Measurements from ENCODE around the gene TNFRSF14. TPM values are rescaled to one million over a fixed set of nuclear protein-coding genes. Genes with fewer than 3 reads are reported as not detected.
A peak's percentile ranks its signal among the peaks of the same experiment; 100 is the strongest.

Gene TNFRSF14
- total RNA-seq, 1 experiment from 2014 or later = 0.57 TPM

- Histone ChIP-seq H4K8ac (replicated peaks; ENCODE audit: insufficient read length, low read depth, low read length) (no peak overlapping the region), H4K5ac (ENCODE audit: insufficient read length, low read depth, low read length) (no peak overlapping the region), H3K4me1 (ENCODE audit: insufficient read depth, low read length) (no peaks in the 10 kb centered on the region), H2BK120ac (ENCODE audit: low read depth, low read length, poor library complexity, severe bottlenecking) (no peak overlapping the region), H3K23me2 (ENCODE audit: insufficient read length, low read depth, low read length, poor library complexity, severe bottlenecking) (no peaks in the 10 kb centered on the region), H4K91ac (ENCODE audit: insufficient read length, low read depth, low read length) (no peak overlapping the region), H3K14ac (ENCODE audit: insufficient read depth, low read length) (no peak overlapping the region), H2BK15ac (ENCODE audit: low read depth, low read length) (no peak overlapping the region), H3K27ac (ENCODE audit: insufficient read length, low read depth, low read length) (no peak overlapping the region), H2BK12ac (ENCODE audit: insufficient read length, low read depth, low read length) (no peak overlapping the region), H3K18ac (ENCODE audit: insufficient read length, low read depth, low read length) (no peak overlapping the region), H3K4ac (ENCODE audit: low read depth, low read length) (no peak overlapping the region), H3K27me3 (ENCODE audit: insufficient read depth, low read length) (no peaks in the 10 kb centered on the region), H3K23ac (ENCODE audit: insufficient read length, low read depth, low read length) (no peak overlapping the region), H3K9ac (ENCODE audit: extremely low read depth, insufficient read length, low read length) (no peak overlapping the region), H2AFZ (ENCODE audit: low read length) (no peak overlapping the region), H3K79me2 (ENCODE audit: insufficient read depth, low read length) (no peaks in the 10 kb centered on the region), H2BK5ac (ENCODE audit: insufficient read length, low read length) (no peak overlapping the region), H3K9me3 (ENCODE audit: control insufficient read depth, low read depth, low read length) (no peaks in the 10 kb centered on the region), H3K56ac (ENCODE audit: insufficient read length, low read depth, low read length) (no peak overlapping the region), H3K79me1 (ENCODE audit: insufficient read depth, low read depth, low read length, poor library complexity, severe bottlenecking) (no peaks in the 10 kb centered on the region), H4K20me1 (ENCODE audit: control insufficient read depth, insufficient read depth, insufficient read length) (no peaks in the 10 kb centered on the region), H2BK20ac (ENCODE audit: low read depth, low read length, poor library complexity, severe bottlenecking) (no peak overlapping the region), H2AK5ac (ENCODE audit: insufficient read length, low read length) (no peak overlapping the region), H3T11ph (ENCODE audit: low read length) (no peak overlapping the region), H3K4me2 (ENCODE audit: insufficient read depth, insufficient read length, low read length) (no peak overlapping the region)
- peak; percentile 19 for DNase-seq
- no peak for TF ChIP-seq CTCF (conservative IDR thresholded peaks at IDR 0.05)
- H3K36me3 Mint-ChIP-seq (ENCODE audit: insufficient read depth in 1 of 3, low read depth in 3 of 3) = peaks cover 3 to 12% (median 4%) of the 10 kb centered on the region in 3 experiments; a peak in 6 of 7 replicates
- no peak overlapping the region for H3K4me3 Mint-ChIP-seq
- no CpG with 5 or more reads among the region's 19 CpGs for WGBS (ENCODE audit: extremely low coverage, insufficient read length, low lambda C conversion rate)
- H3K9me3 Mint-ChIP-seq = peaks cover 6 to 20% of the 10 kb centered on the region in 2 experiments; a peak in 4 of 5 replicates
- no peak overlapping the region for H3K27ac Mint-ChIP-seq
- no peaks in the 10 kb centered on the region for H3K4me1 Mint-ChIP-seq
- H3K27me3 Mint-ChIP-seq (ENCODE audit: low read depth) = peaks cover 9% of the 10 kb centered on the region; the same call in 1 of the 2 replicates
Observed at GRCh38 chr1:2595261-2595811, 39.2 kb downstream of the TNFRSF14 start.
